K562 (cell line): ENCODE measurements around the gene RBFA. TPM values are rescaled to one million over a fixed set of nuclear protein-coding genes. Genes with fewer than 3 reads are reported as not detected.

Experiments
- BDP1 ChIP-seq: IDR thresholded peaks from 3 replicates; pipeline ENCODE4 v1.6.1; 2011; ENCODE audit not compliant: insufficient read length, insufficient read depth
- BMI1 ChIP-seq: fragments of 150-350 bp; IDR thresholded peaks from 2 replicates; pipeline ENCODE4 v1.6.1; 2014; ENCODE audit warnings: low read length
- EGR1 ChIP-seq: fragments of 450-650 bp; conservative IDR thresholded peaks from 2 replicates; pipeline ENCODE4 v1.6.1; 2017; ENCODE audit warnings: mild to moderate bottlenecking
- ELF4 ChIP-seq: fragments of 450-650 bp; formaldehyde crosslinking; IDR thresholded peaks from 2 replicates; pipeline ENCODE4 v1.4.0; 2022; ENCODE audit warnings: missing genetic modification characterization
- FOXA3 ChIP-seq, 2 experiments: fragments of 450-650 bp in 1 of 2; sonication (generic) in 1 of 2; formaldehyde crosslinking; IDR thresholded peaks in 1 of 2; conservative IDR thresholded peaks in 1 of 2; 2 replicates each; pipeline versions ENCODE4 v1.4.0 to v1.8.0; 2020 to 2022; ENCODE audit warnings: mild to moderate bottlenecking in 2 of 2, missing genetic modification reagents in 1 of 2
- HDAC3 ChIP-seq: fragments of 450-650 bp; IDR thresholded peaks from 2 replicates; pipeline ENCODE4 v1.6.1; 2018; ENCODE audit warnings: borderline replicate concordance, mild to moderate bottlenecking, moderate library complexity; ENCODE audit not compliant: partially characterized antibody
- HDGF ChIP-seq: fragments of 450-650 bp; IDR thresholded peaks from 2 replicates; pipeline ENCODE4 v1.6.1; 2016
- NFYB ChIP-seq: IDR thresholded peaks from 2 replicates; pipeline ENCODE4 v1.6.1; 2011; ENCODE audit warnings: mild to moderate bottlenecking, moderate library complexity; ENCODE audit not compliant: insufficient read length; ENCODE audit errors: extremely low read depth
- PHB2 ChIP-seq: fragments of 450-650 bp; IDR thresholded peaks from 2 replicates; pipeline ENCODE4 v1.6.1; 2017; ENCODE audit warnings: low read depth
- SRSF3 ChIP-seq: fragments of 200-400 bp; formaldehyde crosslinking; IDR thresholded peaks from 2 replicates; pipeline ENCODE4 v1.6.1; 2016; ENCODE audit warnings: mild to moderate bottlenecking, low read length, moderate library complexity; ENCODE audit not compliant: insufficient read depth
- STAT5A ChIP-seq: IDR thresholded peaks from 2 replicates; pipeline ENCODE4 v1.6.1; 2012; ENCODE audit warnings: low read length, inconsistent platforms, borderline replicate concordance
- ZNF175 ChIP-seq: fragments of 200-800 bp; sonication (Bioruptor generic); IDR thresholded peaks from 2 replicates; pipeline ENCODE4 v1.6.1; 2016; ENCODE audit warnings: low read depth, mild to moderate bottlenecking, missing genetic modification characterization, missing compliant biosample characterization
- ZNF408 ChIP-seq: fragments of 250-450 bp; sonication (Bioruptor Pico); IDR thresholded peaks from 2 replicates; pipeline ENCODE4 v1.4.0; 2020; ENCODE audit warnings: low read depth, mild to moderate bottlenecking, moderate library complexity
- ZNF780A ChIP-seq: fragments of 250-450 bp; sonication (Bioruptor Pico); IDR thresholded peaks from 2 replicates; pipeline ENCODE4 v1.5.0; 2021; ENCODE audit warnings: mild to moderate bottlenecking
- polyA plus RNA-seq, 8 experiments: library from polyadenylated mRNA; depleted of rRNA in 4 of 8; stranded (reverse) in 5 of 8; unstranded in 3 of 8; fragments of >200 nt; fragmentation: Nextera tagmentation in 2 of 8; fragmentation: Illumina TruSeq in 1 of 8; extraction: Ambion mirVana in 2 of 8; extraction: Trizol in 1 of 8; gene quantifications; 2 replicates each; pipeline versions ENCODE4 v1.2.1 to v1.2.3, GENCODE V29; 2011 to 2014; ENCODE audit warnings: inconsistent platforms in 1 of 8, missing spikeins in 1 of 8
- total RNA-seq, 7 experiments: library from RNA; depleted of rRNA in 6 of 7; stranded (reverse); fragments of >200 nt in 6 of 7; fragmentation: Illumina TruSeq in 2 of 7; extraction: Trizol in 2 of 7; gene quantifications; 2 replicates each; pipeline versions ENCODE4 v1.2.1 to v1.2.3, GENCODE V29; 2011 to 2021; ENCODE audit warnings: low replicate concordance in 1 of 7
- TF ChIP-seq, protein P1 (sequence below): fragments of 250-450 bp; sonication (Bioruptor Pico); IDR thresholded peaks from 2 replicates; pipeline ENCODE4 v1.4.0; 2020
- TF ChIP-seq, protein P2 (sequence below): IDR thresholded peaks from 3 replicates; pipeline ENCODE4 v1.6.1; 2011; ENCODE audit warnings: borderline replicate concordance, mild to moderate bottlenecking; ENCODE audit not compliant: insufficient read length, insufficient read depth
- TF ChIP-seq, protein P3 (sequence below): fragments of 450-650 bp; formaldehyde crosslinking; IDR thresholded peaks from 2 replicates; pipeline ENCODE4 v1.4.0; 2022; ENCODE audit warnings: mild to moderate bottlenecking, moderate library complexity
- TF ChIP-seq, protein P4 (sequence below): fragments of 150-350 bp; IDR thresholded peaks from 2 replicates; pipeline ENCODE4 v1.6.1; 2014; ENCODE audit warnings: low read depth, mild to moderate bottlenecking, low read length, borderline replicate concordance
- TF ChIP-seq, protein P5 (sequence below): sonication (generic); formaldehyde crosslinking; IDR thresholded peaks from 2 replicates; pipeline ENCODE4 v1.8.0; 2022; ENCODE audit warnings: missing genetic modification reagents, mild to moderate bottlenecking, borderline replicate concordance
- TF ChIP-seq, protein P6 (sequence below): sonication (generic); formaldehyde crosslinking; IDR thresholded peaks from 2 replicates; pipeline ENCODE4 v1.8.0; 2022; ENCODE audit warnings: mild to moderate bottlenecking, missing genetic modification reagents

Gene RBFA
- total and polyA plus RNA-seq, 9 of the 15 experiments (the other 6 are each of a cell fraction or from before 2014, with no cell fraction given), result 3.4 to 41.9 (median 25.8) TPM

DNA sequence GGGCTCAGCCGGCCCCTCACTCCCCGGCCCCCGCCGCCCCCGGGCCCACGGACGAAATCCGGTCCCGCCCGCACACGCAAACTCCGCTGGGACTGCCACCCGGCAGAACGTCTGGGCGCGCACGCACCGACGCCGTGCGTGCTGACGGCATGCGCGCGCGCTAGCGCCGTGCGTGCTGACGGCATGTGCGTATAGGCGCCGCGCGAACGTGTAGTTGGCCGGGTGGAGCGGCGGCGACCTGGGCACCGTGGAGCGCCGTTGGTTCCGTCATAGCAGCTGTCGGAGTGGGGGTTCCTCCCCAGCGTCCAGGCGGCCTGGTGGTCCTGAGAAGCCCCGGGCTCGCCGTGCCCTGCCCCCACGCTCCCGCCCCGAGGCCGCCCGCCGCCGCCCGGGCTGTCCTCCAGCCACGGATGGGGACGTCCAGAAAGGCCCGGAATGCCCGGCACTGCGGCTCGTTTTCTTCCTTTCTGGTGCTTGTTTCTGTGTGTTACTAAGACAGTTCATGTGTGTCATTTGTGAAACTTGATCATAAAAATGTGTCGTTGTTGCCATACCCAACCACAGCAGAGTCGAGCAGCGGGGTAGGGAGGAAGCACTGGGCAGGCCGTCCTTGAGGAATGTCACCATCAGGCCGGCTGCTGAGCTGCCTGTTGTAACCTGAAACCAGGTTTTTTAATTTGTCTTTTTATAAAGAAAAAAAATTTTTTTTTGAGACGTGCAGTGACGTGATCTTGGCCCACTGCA, 45.6 kb upstream of the RBFA start, which contains the start of gene TXNL4A (continued):
- TF ChIP-seq, protein P1, sequence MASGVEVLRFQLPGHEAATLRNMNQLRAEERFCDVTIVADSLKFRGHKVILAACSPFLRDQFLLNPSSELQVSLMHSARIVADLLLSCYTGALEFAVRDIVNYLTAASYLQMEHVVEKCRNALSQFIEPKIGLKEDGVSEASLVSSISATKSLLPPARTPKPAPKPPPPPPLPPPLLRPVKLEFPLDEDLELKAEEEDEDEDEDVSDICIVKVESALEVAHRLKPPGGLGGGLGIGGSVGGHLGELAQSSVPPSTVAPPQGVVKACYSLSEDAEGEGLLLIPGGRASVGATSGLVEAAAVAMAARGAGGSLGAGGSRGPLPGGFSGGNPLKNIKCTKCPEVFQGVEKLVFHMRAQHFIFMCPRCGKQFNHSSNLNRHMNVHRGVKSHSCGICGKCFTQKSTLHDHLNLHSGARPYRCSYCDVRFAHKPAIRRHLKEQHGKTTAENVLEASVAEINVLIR, result peak; percentile 78
- no peak for TF ChIP-seq FOXA3 (CRISPR knock-in tag; conservative IDR thresholded peaks at IDR 0.05 in 1 of 2, IDR thresholded peaks at IDR 0.05 in 1 of 2)
- TF ChIP-seq BMI1, result no peak
- peak; percentile 91 for TF ChIP-seq EGR1
- TF ChIP-seq SRSF3, result no peak
- no peak for TF ChIP-seq HDAC3
- TF ChIP-seq NFYB, result no peak
- TF ChIP-seq, protein P2, sequence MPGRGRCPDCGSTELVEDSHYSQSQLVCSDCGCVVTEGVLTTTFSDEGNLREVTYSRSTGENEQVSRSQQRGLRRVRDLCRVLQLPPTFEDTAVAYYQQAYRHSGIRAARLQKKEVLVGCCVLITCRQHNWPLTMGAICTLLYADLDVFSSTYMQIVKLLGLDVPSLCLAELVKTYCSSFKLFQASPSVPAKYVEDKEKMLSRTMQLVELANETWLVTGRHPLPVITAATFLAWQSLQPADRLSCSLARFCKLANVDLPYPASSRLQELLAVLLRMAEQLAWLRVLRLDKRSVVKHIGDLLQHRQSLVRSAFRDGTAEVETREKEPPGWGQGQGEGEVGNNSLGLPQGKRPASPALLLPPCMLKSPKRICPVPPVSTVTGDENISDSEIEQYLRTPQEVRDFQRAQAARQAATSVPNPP, result no peak
- no peak for TF ChIP-seq PHB2
- TF ChIP-seq HDGF, result no peak
- TF ChIP-seq STAT5A, result no peak
- TF ChIP-seq BDP1, result no peak
- TF ChIP-seq, protein P3, sequence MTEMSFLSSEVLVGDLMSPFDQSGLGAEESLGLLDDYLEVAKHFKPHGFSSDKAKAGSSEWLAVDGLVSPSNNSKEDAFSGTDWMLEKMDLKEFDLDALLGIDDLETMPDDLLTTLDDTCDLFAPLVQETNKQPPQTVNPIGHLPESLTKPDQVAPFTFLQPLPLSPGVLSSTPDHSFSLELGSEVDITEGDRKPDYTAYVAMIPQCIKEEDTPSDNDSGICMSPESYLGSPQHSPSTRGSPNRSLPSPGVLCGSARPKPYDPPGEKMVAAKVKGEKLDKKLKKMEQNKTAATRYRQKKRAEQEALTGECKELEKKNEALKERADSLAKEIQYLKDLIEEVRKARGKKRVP (CRISPR knock-in tag), result no peak
- no peak for TF ChIP-seq ZNF175
- TF ChIP-seq, protein P4, sequence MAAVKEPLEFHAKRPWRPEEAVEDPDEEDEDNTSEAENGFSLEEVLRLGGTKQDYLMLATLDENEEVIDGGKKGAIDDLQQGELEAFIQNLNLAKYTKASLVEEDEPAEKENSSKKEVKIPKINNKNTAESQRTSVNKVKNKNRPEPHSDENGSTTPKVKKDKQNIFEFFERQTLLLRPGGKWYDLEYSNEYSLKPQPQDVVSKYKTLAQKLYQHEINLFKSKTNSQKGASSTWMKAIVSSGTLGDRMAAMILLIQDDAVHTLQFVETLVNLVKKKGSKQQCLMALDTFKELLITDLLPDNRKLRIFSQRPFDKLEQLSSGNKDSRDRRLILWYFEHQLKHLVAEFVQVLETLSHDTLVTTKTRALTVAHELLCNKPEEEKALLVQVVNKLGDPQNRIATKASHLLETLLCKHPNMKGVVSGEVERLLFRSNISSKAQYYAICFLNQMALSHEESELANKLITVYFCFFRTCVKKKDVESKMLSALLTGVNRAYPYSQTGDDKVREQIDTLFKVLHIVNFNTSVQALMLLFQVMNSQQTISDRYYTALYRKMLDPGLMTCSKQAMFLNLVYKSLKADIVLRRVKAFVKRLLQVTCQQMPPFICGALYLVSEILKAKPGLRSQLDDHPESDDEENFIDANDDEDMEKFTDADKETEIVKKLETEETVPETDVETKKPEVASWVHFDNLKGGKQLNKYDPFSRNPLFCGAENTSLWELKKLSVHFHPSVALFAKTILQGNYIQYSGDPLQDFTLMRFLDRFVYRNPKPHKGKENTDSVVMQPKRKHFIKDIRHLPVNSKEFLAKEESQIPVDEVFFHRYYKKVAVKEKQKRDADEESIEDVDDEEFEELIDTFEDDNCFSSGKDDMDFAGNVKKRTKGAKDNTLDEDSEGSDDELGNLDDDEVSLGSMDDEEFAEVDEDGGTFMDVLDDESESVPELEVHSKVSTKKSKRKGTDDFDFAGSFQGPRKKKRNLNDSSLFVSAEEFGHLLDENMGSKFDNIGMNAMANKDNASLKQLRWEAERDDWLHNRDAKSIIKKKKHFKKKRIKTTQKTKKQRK, result no peak
- TF ChIP-seq ZNF408 (CRISPR knock-in tag), result no peak
- TF ChIP-seq ZNF780A (CRISPR knock-in tag), result no peak
- TF ChIP-seq, protein P5, sequence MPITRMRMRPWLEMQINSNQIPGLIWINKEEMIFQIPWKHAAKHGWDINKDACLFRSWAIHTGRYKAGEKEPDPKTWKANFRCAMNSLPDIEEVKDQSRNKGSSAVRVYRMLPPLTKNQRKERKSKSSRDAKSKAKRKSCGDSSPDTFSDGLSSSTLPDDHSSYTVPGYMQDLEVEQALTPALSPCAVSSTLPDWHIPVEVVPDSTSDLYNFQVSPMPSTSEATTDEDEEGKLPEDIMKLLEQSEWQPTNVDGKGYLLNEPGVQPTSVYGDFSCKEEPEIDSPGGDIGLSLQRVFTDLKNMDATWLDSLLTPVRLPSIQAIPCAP (CRISPR knock-in tag), result no peak
- no peak for TF ChIP-seq ELF4
- TF ChIP-seq, protein P6, sequence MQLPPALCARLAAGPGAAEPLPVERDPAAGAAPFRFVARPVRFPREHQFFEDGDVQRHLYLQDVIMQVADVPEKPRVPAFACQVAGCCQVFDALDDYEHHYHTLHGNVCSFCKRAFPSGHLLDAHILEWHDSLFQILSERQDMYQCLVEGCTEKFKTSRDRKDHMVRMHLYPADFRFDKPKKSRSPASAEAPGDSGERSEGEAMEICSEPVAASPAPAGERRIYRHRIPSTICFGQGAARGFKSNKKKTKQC, result no peak
